ENCODE results near the gene ST8SIA6. TPM values are rescaled to one million over a fixed set of nuclear protein-coding genes. Genes with fewer than 3 reads are reported as not detected.

The ST8SIA6 gene
- total RNA-seq, 1 donor from 2014 or later, result 1.8 TPM

- ATAC-seq (no peak), DNase-seq (ENCODE audit: low spot score) (no peak)
Observed at GRCh38 chr10:17394854-17395253, 59.5 kb downstream of the ST8SIA6 start.

- ATAC-seq, result no peak
Observed at GRCh38 chr10:17387861-17388503, 66.4 kb downstream of the ST8SIA6 start.

GRCh38 chr10:17386616-17387075, 67.7 kb downstream of the ST8SIA6 start:
- no peak for ATAC-seq
- DNase-seq (ENCODE audit: low spot score), result peak; percentile 45

More at GRCh38 chr10:17387861-17388503, 66.4 kb downstream of the ST8SIA6 start:
- no peak for DNase-seq (ENCODE audit: low spot score)

GRCh38 chr10:17386021-17386420, 68.4 kb downstream of the ST8SIA6 start:
- ATAC-seq (no peak), DNase-seq (ENCODE audit: low spot score) (no peak)

GRCh38 chr10:17385066-17385465, 69.3 kb downstream of the ST8SIA6 start:
- ATAC-seq (no peak), DNase-seq (ENCODE audit: low spot score) (no peak)

GRCh38 chr10:17383801-17384555, 70.4 kb downstream of the ST8SIA6 start:
- DNase-seq (ENCODE audit: low spot score), result no peak
- ATAC-seq, result no peak

- no peak for ATAC-seq
Observed at GRCh38 chr10:17381502-17382142, 72.8 kb downstream of the ST8SIA6 start.

GRCh38 chr10:17380888-17381287, 73.5 kb downstream of the ST8SIA6 start:
- no peak for ATAC-seq
- DNase-seq (ENCODE audit: low spot score), result no peak

More at GRCh38 chr10:17381502-17382142, 72.8 kb downstream of the ST8SIA6 start:
- no peak for DNase-seq (ENCODE audit: low spot score)

- ATAC-seq (no peak), DNase-seq (ENCODE audit: low spot score) (no peak)
Observed at GRCh38 chr10:17380016-17380415, 74.4 kb downstream of the ST8SIA6 start.

GRCh38 chr10:17379151-17379690, 75.2 kb downstream of the ST8SIA6 start:
- no peak for ATAC-seq
- no peak for DNase-seq (ENCODE audit: low spot score)

- DNase-seq (ENCODE audit: low spot score) (no peak), ATAC-seq (no peak)
Observed at GRCh38 chr10:17375936-17376584, 78.3 kb downstream of the ST8SIA6 start.

- DNase-seq (ENCODE audit: low spot score) (no peak), ATAC-seq (no peak)
Observed at GRCh38 chr10:17368708-17369272, 85.6 kb downstream of the ST8SIA6 start.

GRCh38 chr10:17366705-17367104, 87.7 kb downstream of the ST8SIA6 start:
- DNase-seq (ENCODE audit: low spot score) (no peak), ATAC-seq (no peak)

GRCh38 chr10:17365402-17365801, 89.0 kb downstream of the ST8SIA6 start:
- ATAC-seq (no peak), DNase-seq (ENCODE audit: low spot score) (no peak)

GRCh38 chr10:17358461-17358860, 95.9 kb downstream of the ST8SIA6 start:
- DNase-seq (ENCODE audit: low spot score) (no peak), ATAC-seq (no peak)

- ATAC-seq (no peak), DNase-seq (ENCODE audit: low spot score) (no peak)
Observed at GRCh38 chr10:17357781-17358180, 96.6 kb downstream of the ST8SIA6 start.

GRCh38 chr10:17356820-17357219, 97.6 kb downstream of the ST8SIA6 start:
- ATAC-seq, result no peak

GRCh38 chr10:17354781-17355180, 99.6 kb downstream of the ST8SIA6 start:
- DNase-seq (ENCODE audit: low spot score) (no peak), ATAC-seq (no peak)

More at GRCh38 chr10:17356820-17357219, 97.6 kb downstream of the ST8SIA6 start:
- no peak for DNase-seq (ENCODE audit: low spot score)

GRCh38 chr10:17353568-17354300, 100.7 kb downstream of the ST8SIA6 start:
- ATAC-seq (no peak), DNase-seq (ENCODE audit: low spot score) (no peak)

GRCh38 chr10:17352583-17352982, 101.8 kb downstream of the ST8SIA6 start:
- ATAC-seq (no peak), DNase-seq (ENCODE audit: low spot score) (no peak)
